Lower leg skin (tissue), 4 donors: ENCODE measurements around the gene ADAM10. TPM values are rescaled to one million over a fixed set of nuclear protein-coding genes. Genes with fewer than 3 reads are reported as not detected.
"Not testable (repeated sequence)": the region's sequence is repeated elsewhere in the genome, so short reads cannot be mapped to it uniquely, and the experiment has no call there.

Source experiments
- DNase-seq, 2 donors: peaks; one replicate each; pipeline ENCODE4 v3.0.0-alpha.2; 2019; ENCODE audit warnings: low spot score in 2 of 2
- H3K4me3 ChIP-seq: fragments of 200-600 bp; sonication (generic); 2 replicates; pipeline ENCODE4 v1.5.1; 2017; ENCODE audit warnings: mild to moderate bottlenecking, low read depth; ENCODE audit not compliant: poor library complexity, severe bottlenecking
- POLR2A ChIP-seq, 2 donors: fragments of 450-650 bp; IDR thresholded peaks; one replicate each; pipeline ENCODE4 v1.6.1; 2016 to 2017; ENCODE audit warnings: antibody characterized with exemption in 2 of 2, mild to moderate bottlenecking in 1 of 2, moderate library complexity in 1 of 2
- WGBS, 2 donors: methylation state at CpG; one replicate each; pipeline ENCODE4 v1.1.5; 2018; 5-methylcytosine and 5-hydroxymethylcytosine counted together
- intact Hi-C: fragments of 100-400 bp; cut with DNase I; formaldehyde crosslinking; loops from one replicate; pipeline ENCODE4 v1.15.0; 2023; ENCODE audit warnings: low total_unique reads
- total RNA-seq, 4 donors: library from RNA; depleted of rRNA; stranded (reverse); fragments of >200 nt; gene quantifications; one replicate each; pipeline ENCODE4 v1.1.0, GENCODE V29; 2016
- TF ChIP-seq, protein P1 (sequence below), 3 donors: fragments of 450-650 bp; IDR thresholded peaks; one replicate each; pipeline ENCODE4 v1.5.1; 2016; ENCODE audit warnings: antibody characterized with exemption in 3 of 3, mild to moderate bottlenecking in 3 of 3, moderate library complexity in 2 of 3

ADAM10 gene
- total RNA-seq, 4 donors from 2014 or later: 40.4 to 45.1 (median 44.5) TPM

DNA sequence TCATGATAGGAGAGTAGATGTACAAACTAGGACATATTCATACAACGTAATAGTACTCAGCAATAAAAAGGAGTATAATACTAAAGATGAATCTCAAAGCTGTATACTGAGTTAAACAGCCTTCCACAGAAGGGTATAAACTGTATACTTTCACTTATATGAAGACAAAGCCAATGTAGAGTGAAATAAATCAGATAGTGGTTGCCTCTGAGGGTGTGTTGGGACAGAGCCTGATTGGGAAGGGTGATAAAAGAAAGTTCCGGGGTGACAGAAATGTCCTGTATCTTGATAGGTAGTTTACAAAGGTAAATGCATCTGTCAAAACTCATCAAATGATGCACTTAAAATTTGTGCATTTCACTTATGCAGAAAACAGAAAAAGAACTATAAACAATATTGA is 122.5 kb downstream of the ADAM10 start:
- no peak overlapping the region for H3K4me3 ChIP-seq
- no peak for TF ChIP-seq POLR2A (IDR thresholded peaks at IDR 0.05)
- TF ChIP-seq, protein P1, sequence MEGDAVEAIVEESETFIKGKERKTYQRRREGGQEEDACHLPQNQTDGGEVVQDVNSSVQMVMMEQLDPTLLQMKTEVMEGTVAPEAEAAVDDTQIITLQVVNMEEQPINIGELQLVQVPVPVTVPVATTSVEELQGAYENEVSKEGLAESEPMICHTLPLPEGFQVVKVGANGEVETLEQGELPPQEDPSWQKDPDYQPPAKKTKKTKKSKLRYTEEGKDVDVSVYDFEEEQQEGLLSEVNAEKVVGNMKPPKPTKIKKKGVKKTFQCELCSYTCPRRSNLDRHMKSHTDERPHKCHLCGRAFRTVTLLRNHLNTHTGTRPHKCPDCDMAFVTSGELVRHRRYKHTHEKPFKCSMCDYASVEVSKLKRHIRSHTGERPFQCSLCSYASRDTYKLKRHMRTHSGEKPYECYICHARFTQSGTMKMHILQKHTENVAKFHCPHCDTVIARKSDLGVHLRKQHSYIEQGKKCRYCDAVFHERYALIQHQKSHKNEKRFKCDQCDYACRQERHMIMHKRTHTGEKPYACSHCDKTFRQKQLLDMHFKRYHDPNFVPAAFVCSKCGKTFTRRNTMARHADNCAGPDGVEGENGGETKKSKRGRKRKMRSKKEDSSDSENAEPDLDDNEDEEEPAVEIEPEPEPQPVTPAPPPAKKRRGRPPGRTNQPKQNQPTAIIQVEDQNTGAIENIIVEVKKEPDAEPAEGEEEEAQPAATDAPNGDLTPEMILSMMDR (IDR thresholded peaks at IDR 0.05): no peak
- intact Hi-C loops: no loop called here
- WGBS, 2 donors: 79 to 82% methylated on average over 2 of the region's 2 CpGs
- no peak for DNase-seq

DNA sequence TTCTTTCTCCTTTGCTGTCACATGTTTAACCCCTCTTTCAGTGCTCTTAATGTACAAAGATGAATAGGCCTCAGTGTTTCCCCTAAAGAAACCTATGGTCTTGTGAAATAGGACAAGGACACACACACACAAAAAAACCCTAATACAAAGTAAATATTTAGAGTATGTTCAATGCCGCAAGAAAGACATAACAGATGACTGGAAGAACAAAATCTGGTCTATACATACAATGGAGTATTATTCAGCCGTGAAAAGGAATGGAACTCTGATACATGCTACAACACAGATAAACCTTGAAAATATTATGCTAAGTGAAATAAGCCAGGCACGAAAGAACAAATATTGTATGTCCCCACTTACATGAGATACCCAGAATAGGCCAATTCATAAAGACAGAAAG is 123.1 kb downstream of the ADAM10 start:
- WGBS, 2 donors: 92% methylated on average over 3 of the region's 3 CpGs

DNA sequence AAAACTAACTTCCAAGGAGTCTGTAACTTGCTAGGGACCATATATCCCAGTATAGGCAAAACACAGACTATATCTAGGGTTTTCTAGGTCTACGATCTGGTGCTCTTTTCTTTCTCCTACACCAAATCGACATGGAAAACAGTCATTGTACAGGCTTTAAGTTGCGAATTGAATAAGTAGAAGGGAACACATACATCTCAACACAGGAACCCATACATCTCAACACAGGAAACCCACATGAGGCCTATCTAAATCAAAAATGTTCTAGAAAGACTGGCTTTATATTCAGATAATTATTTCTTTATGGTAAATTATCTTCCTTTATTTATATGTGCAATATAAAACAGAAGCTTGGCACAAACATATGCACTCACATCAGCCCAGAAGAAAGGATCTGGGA is 126.6 kb downstream of the ADAM10 start:
- WGBS, 2 donors: 87 to 89% methylated on average over 3 of the region's 3 CpGs
- intact Hi-C loops: no loop called here
- no peak overlapping the region for H3K4me3 ChIP-seq
- TF ChIP-seq POLR2A (IDR thresholded peaks at IDR 0.05): no peak
- TF ChIP-seq, protein P1 (IDR thresholded peaks at IDR 0.05): no peak
- DNase-seq: no peak

More for the DNA sequence above, 123.1 kb downstream of the ADAM10 start:
- no peak overlapping the region for H3K4me3 ChIP-seq
- TF ChIP-seq POLR2A (IDR thresholded peaks at IDR 0.05): no peak
- TF ChIP-seq, protein P1 (IDR thresholded peaks at IDR 0.05): no peak
- intact Hi-C loops: no loop called here
- DNase-seq: no peak

DNA sequence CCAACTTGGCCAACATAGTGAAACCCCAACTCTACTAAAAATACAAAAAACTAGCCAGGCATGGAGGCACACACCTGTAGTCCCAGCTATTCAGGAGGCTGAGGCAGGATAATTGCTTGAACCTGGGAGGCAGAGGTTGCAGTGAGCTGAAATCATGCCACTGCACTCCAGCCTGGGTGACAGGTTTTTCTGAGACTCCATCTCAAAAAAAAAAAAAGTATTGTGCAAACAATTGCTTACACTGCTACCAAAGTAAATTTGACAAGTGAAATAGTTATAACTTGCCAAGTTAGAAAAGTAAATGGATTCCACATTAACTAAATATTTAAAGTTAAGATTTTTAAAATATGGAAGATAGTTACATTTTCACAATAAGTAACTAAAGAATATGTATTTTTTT is 129.2 kb downstream of the ADAM10 start:
- H3K4me3 ChIP-seq, DNase-seq, intact Hi-C loops: not testable (repeated sequence)

DNA sequence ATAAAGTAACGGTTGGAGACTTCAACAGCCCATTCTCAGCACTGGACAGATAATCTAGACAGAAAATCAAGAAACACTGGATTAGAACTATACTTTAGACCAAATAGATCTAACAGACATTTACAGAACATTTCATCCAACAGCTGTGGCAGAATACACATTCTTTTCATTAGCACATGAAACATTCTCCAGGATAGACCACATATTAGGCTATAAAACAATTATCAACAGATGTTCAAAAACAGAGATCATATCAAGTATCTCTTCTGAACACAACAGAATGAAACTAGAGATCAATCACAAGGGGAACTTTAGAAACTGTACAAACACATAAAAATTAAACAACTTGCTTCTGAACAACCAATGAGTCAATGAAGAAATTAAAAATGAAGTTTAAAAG is 133.3 kb downstream of the ADAM10 start:
- WGBS, 2 donors: 85 to 91% methylated on average over 1 of the region's 1 CpG

DNA sequence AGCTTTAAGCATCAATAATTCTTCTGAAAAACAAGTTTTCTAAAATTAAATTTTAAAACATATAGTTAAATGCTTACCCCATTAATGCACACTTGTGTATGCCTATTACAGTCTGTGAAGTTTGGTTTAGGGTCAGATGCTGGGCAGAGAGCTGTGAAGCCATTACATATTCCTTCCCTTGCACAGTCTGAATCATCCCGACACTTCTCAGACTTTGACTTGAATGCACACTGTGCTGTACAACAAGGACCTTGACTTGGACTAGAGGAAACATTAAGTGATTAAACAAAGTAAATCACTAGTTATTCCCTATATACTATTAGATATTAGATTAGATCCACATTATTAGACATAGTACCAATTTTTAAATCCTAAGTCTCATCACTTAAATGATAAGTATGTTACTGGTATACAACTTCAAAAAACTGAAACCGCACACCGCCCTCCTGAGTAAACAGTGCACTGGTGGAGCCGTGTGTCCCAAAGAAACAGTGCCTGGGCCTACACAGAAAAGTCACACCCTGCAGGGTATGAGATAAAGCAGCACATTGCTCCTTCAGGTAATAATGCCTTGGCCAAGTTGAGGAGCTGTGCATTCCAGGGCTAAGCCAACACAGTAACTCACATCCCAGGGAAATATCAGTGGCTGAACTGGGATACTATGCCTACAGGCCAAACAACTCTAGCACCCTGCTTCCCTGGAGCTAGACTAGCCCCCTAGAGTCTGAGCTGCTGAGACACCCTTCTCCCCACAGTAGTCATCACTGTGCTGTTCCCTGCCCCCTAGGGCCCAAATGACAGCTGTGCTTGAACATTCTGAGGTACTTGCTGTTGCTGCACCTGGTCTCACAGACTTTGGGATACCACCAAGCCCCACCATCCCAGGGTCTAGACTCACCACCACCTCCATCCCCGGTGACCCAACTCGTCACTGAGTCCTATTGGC is 137.5 kb downstream of the ADAM10 start:
- intact Hi-C loops: no loop called here
- WGBS, 2 donors: 93 to 95% methylated on average over 6 of the region's 6 CpGs
- DNase-seq: no peak

More for the DNA sequence above, 133.3 kb downstream of the ADAM10 start:
- intact Hi-C loops: no loop called here
- H3K4me3 ChIP-seq: no peak overlapping the region
- DNase-seq: no peak
- TF ChIP-seq POLR2A (IDR thresholded peaks at IDR 0.05): no peak
- TF ChIP-seq, protein P1 (IDR thresholded peaks at IDR 0.05): no peak

More for the DNA sequence above, 137.5 kb downstream of the ADAM10 start:
- no peak overlapping the region for H3K4me3 ChIP-seq
- TF ChIP-seq POLR2A (IDR thresholded peaks at IDR 0.05): no peak
- TF ChIP-seq, protein P1 (IDR thresholded peaks at IDR 0.05): no peak
